A673 (cell line): Measurements from ENCODE around the gene RBM19.

ENCODE experiments used
- CTCF ChIP-seq: fragments of 300-800, 200-600 bp; sonication (generic); conservative IDR thresholded peaks from 2 replicates; pipeline ENCODE4 v1.5.1; 2017; ENCODE audit warnings: low read depth, mild to moderate bottlenecking, antibody characterized with exemption, low read length, moderate library complexity, mixed read lengths
- EZH2 ChIP-seq: fragments of 200-600 bp; sonication (generic); IDR thresholded peaks from 2 replicates; pipeline ENCODE4 v1.6.1; 2017; ENCODE audit warnings: borderline replicate concordance, low read depth, mild to moderate bottlenecking, mixed read lengths, antibody characterized with exemption, low read length; ENCODE audit not compliant: poor library complexity, severe bottlenecking

- TF ChIP-seq CTCF (no peak), EZH2 (no peak)
Observed at GRCh38 chr12:113939867-113940266, 26.3 kb downstream of the RBM19 start.
